Ascending aorta (tissue), 2 donors: Measurements from ENCODE around the gene PBX3. TPM values are rescaled to one million over a fixed set of nuclear protein-coding genes. Genes with fewer than 3 reads are reported as not detected.
A peak's percentile ranks its signal among the peaks of the same experiment; 100 is the strongest.

ENCODE experiments used
- DNase-seq, 2 donors: peaks; one replicate each; pipeline ENCODE4 v3.0.0-alpha.2; 2019; ENCODE audit warnings: low spot score in 2 of 2
- H3K27ac ChIP-seq, 2 donors: fragments of 200-600 bp; sonication (generic); one replicate each; pipeline ENCODE4 v1.5.1; 2016 to 2017; ENCODE audit warnings: mild to moderate bottlenecking in 1 of 2
- H3K27me3 ChIP-seq: fragments of 200-600 bp; sonication (generic); one replicate; pipeline ENCODE4 v1.5.1; 2017
- H3K36me3 ChIP-seq, 2 donors: fragments of 200-600 bp; sonication (generic); one replicate each; pipeline ENCODE4 v1.5.1; 2016
- H3K4me1 ChIP-seq, 2 donors: fragments of 200-600 bp; sonication (generic); one replicate each; pipeline ENCODE4 v1.5.1; 2016 to 2017; ENCODE audit warnings: mild to moderate bottlenecking in 1 of 2
- H3K4me3 ChIP-seq, 2 donors: fragments of 200-600 bp; sonication (generic); one replicate each; pipeline ENCODE4 v1.5.1; 2016 to 2017; ENCODE audit warnings: mild to moderate bottlenecking in 1 of 2
- H3K9me3 ChIP-seq, 2 donors: fragments of 200-600 bp; sonication (generic); one replicate each; pipeline ENCODE4 v1.5.1; 2016
- intact Hi-C: fragments of 100-400 bp; cut with DNase I; formaldehyde crosslinking; loops from one replicate; pipeline ENCODE4 v1.15.1; 2023
- total RNA-seq: library from RNA; depleted of rRNA; stranded (reverse); fragments of >200 nt; gene quantifications from one replicate; pipeline ENCODE4 v1.1.0, GENCODE V29; 2016
- TF ChIP-seq, protein P1 (sequence below), 3 experiments: fragments of 200-600 bp in 2 of 3; fragments of 450-650 bp in 1 of 3; sonication (generic) in 2 of 3; IDR thresholded peaks; one replicate each; pipeline ENCODE4 v1.5.1; 2016 to 2019; ENCODE audit warnings: antibody characterized with exemption in 3 of 3, mild to moderate bottlenecking in 1 of 3, moderate library complexity in 1 of 3

Gene PBX3
- total RNA-seq, result 24.3 TPM

DNA sequence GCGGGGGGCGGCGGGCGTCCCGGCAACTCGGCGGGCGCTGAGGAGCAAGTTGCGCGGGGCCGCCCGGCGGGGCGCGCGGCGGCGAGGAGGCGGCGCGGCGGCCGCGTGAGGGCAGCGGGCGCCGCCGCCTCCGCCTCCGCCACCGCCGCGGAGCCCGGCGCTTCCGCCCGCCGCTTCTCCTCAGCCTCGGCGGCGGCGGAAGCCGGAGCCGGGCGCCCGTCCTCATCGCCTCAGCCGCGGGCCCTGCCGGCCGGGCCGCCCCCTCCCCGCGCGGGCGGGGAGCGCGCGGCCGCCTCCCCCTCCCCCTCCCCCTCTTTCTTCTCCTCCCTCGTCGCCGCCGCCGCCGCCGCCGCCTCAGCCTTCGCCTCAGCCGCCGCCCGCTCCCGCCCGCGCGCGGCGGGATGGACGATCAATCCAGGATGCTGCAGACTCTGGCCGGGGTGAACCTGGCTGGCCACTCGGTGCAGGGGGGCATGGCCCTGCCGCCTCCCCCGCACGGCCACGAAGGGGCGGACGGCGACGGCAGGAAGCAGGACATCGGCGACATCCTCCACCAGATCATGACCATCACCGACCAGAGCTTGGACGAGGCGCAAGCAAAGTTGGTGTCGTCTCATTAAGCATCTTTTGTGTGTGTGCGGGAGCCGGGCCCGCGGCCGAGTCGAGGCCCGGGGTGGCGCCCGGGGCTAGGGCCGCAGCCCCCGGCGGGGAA is at the start of gene PBX3:
Gene PBX3 (plus strand): TSS at position 321 of the 712 bp plus-strand sequence.
- H3K4me1 ChIP-seq, result no peaks in the 10 kb centered on the region
- H3K27me3 ChIP-seq, result no peaks in the 10 kb centered on the region
- peak within 1 kb of the TSS; percentile 79 to 93 for H3K27ac ChIP-seq
- H3K4me3 ChIP-seq, result peak within 1 kb of the TSS; percentile 70 to 88
- H3K36me3 ChIP-seq, result no peaks in the 10 kb centered on the region
- DNase-seq, result peak in 1 of 2 donors; percentile 69
- no peaks in the 10 kb centered on the region for H3K9me3 ChIP-seq
- TF ChIP-seq, protein P1, sequence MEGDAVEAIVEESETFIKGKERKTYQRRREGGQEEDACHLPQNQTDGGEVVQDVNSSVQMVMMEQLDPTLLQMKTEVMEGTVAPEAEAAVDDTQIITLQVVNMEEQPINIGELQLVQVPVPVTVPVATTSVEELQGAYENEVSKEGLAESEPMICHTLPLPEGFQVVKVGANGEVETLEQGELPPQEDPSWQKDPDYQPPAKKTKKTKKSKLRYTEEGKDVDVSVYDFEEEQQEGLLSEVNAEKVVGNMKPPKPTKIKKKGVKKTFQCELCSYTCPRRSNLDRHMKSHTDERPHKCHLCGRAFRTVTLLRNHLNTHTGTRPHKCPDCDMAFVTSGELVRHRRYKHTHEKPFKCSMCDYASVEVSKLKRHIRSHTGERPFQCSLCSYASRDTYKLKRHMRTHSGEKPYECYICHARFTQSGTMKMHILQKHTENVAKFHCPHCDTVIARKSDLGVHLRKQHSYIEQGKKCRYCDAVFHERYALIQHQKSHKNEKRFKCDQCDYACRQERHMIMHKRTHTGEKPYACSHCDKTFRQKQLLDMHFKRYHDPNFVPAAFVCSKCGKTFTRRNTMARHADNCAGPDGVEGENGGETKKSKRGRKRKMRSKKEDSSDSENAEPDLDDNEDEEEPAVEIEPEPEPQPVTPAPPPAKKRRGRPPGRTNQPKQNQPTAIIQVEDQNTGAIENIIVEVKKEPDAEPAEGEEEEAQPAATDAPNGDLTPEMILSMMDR (IDR thresholded peaks at IDR 0.05), result no peak
- intact Hi-C loops, result loop anchor here (5.0 to 10.0 kb wide), 3 partner anchors 802 to 975 kb away; partner anchors contain the start of genes GOLGA1 and NR6A1

DNA sequence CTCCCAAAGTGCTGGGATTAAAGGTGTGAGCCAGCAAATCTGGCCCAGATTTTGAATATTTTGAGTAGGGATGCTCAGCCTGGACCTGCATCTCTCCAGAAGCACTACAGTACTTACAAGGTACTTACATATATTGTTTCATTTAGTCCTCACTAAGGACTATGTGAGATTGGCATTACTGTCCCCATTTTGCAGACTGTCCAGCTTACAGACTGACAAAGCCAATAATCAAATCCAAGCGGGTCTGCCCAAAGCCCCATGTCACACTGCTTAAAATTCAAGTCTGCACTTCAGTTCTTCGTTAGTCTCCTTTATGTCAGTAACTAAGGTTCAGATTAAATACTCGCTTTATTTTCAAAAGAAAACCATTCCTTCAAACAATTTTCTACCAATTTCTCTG is 47.3 kb upstream of the PBX3 start:
- no peak overlapping the region for H3K27ac ChIP-seq
- TF ChIP-seq, protein P1 (IDR thresholded peaks at IDR 0.05), result no peak
- DNase-seq, result no peak
- intact Hi-C loops, result no loop called here
- no peaks in the 10 kb centered on the region for H3K9me3 ChIP-seq
- no peak overlapping the region for H3K4me3 ChIP-seq
- H3K36me3 ChIP-seq, result no peaks in the 10 kb centered on the region
- H3K4me1 ChIP-seq, result no peaks in the 10 kb centered on the region
- no peaks in the 10 kb centered on the region for H3K27me3 ChIP-seq

DNA sequence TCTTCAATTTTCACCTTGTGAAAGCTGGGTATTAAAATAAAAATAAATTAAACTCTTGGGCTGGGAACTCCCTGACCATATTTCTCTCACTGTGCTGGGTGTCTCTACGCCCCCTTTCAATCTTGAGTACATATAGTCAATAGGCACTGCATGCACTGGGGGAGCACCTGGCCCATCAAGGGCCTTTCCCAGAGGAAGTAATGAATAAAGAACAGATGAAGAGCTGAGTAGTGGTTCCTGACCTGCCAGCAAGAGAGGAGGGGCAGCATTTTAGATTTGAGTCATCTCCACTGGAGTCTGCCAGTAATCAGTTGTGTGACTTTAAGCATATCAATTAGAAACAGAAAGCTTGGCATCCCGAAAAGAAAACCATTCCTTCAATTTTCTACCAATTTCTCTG is 46.4 kb upstream of the PBX3 start:
- H3K27me3 ChIP-seq, result no peaks in the 10 kb centered on the region
- H3K27ac ChIP-seq, result no peak overlapping the region
- H3K36me3 ChIP-seq, result no peaks in the 10 kb centered on the region
- DNase-seq, result no peak
- no peaks in the 10 kb centered on the region for H3K9me3 ChIP-seq
- H3K4me3 ChIP-seq, result no peak overlapping the region
- TF ChIP-seq, protein P1 (IDR thresholded peaks at IDR 0.05), result no peak
- H3K4me1 ChIP-seq, result peaks cover 0 to 2% of the 10 kb centered on the region in 2 donors
- intact Hi-C loops, result no loop called here

DNA sequence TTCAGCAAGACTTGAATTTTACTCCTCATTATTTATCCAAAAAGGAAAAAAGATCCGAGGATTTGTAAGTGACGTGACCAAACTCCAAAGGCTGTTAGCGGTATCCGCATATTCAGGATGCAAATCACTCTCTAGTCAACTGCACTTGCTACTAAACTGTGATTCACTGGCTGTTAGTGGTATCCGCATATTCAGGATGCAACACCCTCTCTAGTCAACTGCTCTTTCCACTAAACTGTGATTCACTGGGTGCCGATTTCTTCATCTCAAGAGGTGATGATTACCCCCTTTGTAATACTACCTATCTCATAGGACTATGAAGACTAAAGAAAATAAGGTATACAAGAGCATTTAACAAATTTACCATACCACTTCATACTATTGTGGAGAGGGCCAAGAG is 45.8 kb upstream of the PBX3 start:
- intact Hi-C loops, result no loop called here
- H3K27me3 ChIP-seq, result no peaks in the 10 kb centered on the region
- DNase-seq, result no peak

DNA sequence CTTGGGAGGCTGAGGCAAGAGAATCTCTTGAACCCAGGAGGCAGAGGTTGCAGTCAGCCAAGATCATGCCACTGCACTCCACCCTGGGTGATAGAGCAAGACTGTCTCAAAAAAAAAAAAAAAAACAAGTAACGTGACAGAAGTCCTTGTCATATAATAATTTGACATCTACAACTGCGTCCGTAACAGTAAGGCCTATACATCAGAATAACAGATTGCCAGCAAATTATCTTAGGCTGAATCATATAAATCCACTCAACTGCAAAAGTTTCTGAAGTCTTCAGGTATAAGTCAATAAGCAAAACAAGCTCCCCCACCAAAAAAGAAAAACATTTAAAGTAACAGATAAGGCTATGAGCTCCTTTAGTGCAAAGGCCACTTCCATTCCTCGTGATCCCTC is 43.5 kb upstream of the PBX3 start:
- no peaks in the 10 kb centered on the region for H3K36me3 ChIP-seq
- TF ChIP-seq, protein P1 (IDR thresholded peaks at IDR 0.05), result no peak
- DNase-seq, result no peak
- H3K4me1 ChIP-seq, result peaks cover 0 to 12% of the 10 kb centered on the region in 2 donors
- no peaks in the 10 kb centered on the region for H3K27me3 ChIP-seq
- intact Hi-C loops, result no loop called here
- H3K9me3 ChIP-seq, result no peaks in the 10 kb centered on the region
- H3K27ac ChIP-seq, result no peak overlapping the region
- H3K4me3 ChIP-seq, result no peak overlapping the region

More for the DNA sequence above, 45.8 kb upstream of the PBX3 start:
- TF ChIP-seq, protein P1 (IDR thresholded peaks at IDR 0.05), result no peak
- H3K36me3 ChIP-seq, result no peaks in the 10 kb centered on the region
- no peak overlapping the region for H3K27ac ChIP-seq
- no peaks in the 10 kb centered on the region for H3K9me3 ChIP-seq
- H3K4me1 ChIP-seq, result peaks cover 0 to 7% of the 10 kb centered on the region in 2 donors
- no peak overlapping the region for H3K4me3 ChIP-seq
